ENCODE data around the gene MRPL4. TPM values are rescaled to one million over a fixed set of nuclear protein-coding genes. Genes with fewer than 3 reads are reported as not detected.
A peak's percentile ranks its signal among the peaks of the same experiment; 100 is the strongest.

The MRPL4 gene
- total and polyA plus RNA-seq, 10 of the 15 experiments (the other 5 are each of a cell fraction or from before 2014, with no cell fraction given): 0.79 to 221 (median 112) TPM

- TF ChIP-seq DPF2 (IDR thresholded peaks at IDR 0.05) (peak; percentile 100), NFXL1 (IDR thresholded peaks at IDR 0.05; ENCODE audit: borderline replicate concordance) (no peak), RFX5 (IDR thresholded peaks at IDR 0.05; ENCODE audit: low read depth, low read length) (no peak), SIN3A (IDR thresholded peaks at IDR 0.05; ENCODE audit: low read depth, low read length) (no peak; the same call in 1 of the 2 replicates), POLR2AphosphoS5 (IDR thresholded peaks at IDR 0.05; ENCODE audit: low read length) (no peak; the same call in 1 of the 2 replicates), ZBTB4 (CRISPR knock-in tag; IDR thresholded peaks at IDR 0.05) (no peak), TCF7 (IDR thresholded peaks at IDR 0.05; ENCODE audit: borderline replicate concordance) (no peak), BHLHE40 (IDR thresholded peaks at IDR 0.05; ENCODE audit: borderline replicate concordance in 1 of 2, low read depth in 2 of 2, low read length in 1 of 2) (peak; percentile 43 to 53; a peak in 1 of 4 replicates), HDAC2 (IDR thresholded peaks at IDR 0.05) (0 out of 2 replicates have a peak, but pooled peaks have one; percentile 69), BRCA1 (IDR thresholded peaks at IDR 0.05; ENCODE audit: low read depth, low read length) (no peak), BMI1 (IDR thresholded peaks at IDR 0.05; ENCODE audit: borderline replicate concordance) (peak; percentile 18; the same call in 1 of the 2 replicates), IKZF1 (conservative IDR thresholded peaks at IDR 0.05) (peak; percentile 95), ELK1 (IDR thresholded peaks at IDR 0.05; ENCODE audit: low read depth, low read length) (no peak)
- TF ChIP-seq, protein P1, sequence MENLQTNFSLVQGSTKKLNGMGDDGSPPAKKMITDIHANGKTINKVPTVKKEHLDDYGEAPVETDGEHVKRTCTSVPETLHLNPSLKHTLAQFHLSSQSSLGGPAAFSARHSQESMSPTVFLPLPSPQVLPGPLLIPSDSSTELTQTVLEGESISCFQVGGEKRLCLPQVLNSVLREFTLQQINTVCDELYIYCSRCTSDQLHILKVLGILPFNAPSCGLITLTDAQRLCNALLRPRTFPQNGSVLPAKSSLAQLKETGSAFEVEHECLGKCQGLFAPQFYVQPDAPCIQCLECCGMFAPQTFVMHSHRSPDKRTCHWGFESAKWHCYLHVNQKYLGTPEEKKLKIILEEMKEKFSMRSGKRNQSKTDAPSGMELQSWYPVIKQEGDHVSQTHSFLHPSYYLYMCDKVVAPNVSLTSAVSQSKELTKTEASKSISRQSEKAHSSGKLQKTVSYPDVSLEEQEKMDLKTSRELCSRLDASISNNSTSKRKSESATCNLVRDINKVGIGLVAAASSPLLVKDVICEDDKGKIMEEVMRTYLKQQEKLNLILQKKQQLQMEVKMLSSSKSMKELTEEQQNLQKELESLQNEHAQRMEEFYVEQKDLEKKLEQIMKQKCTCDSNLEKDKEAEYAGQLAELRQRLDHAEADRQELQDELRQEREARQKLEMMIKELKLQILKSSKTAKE (IDR thresholded peaks at IDR 0.05; ENCODE audit: low read depth, poor library complexity, severe bottlenecking): peak; percentile 72
- TF ChIP-seq, protein P2, sequence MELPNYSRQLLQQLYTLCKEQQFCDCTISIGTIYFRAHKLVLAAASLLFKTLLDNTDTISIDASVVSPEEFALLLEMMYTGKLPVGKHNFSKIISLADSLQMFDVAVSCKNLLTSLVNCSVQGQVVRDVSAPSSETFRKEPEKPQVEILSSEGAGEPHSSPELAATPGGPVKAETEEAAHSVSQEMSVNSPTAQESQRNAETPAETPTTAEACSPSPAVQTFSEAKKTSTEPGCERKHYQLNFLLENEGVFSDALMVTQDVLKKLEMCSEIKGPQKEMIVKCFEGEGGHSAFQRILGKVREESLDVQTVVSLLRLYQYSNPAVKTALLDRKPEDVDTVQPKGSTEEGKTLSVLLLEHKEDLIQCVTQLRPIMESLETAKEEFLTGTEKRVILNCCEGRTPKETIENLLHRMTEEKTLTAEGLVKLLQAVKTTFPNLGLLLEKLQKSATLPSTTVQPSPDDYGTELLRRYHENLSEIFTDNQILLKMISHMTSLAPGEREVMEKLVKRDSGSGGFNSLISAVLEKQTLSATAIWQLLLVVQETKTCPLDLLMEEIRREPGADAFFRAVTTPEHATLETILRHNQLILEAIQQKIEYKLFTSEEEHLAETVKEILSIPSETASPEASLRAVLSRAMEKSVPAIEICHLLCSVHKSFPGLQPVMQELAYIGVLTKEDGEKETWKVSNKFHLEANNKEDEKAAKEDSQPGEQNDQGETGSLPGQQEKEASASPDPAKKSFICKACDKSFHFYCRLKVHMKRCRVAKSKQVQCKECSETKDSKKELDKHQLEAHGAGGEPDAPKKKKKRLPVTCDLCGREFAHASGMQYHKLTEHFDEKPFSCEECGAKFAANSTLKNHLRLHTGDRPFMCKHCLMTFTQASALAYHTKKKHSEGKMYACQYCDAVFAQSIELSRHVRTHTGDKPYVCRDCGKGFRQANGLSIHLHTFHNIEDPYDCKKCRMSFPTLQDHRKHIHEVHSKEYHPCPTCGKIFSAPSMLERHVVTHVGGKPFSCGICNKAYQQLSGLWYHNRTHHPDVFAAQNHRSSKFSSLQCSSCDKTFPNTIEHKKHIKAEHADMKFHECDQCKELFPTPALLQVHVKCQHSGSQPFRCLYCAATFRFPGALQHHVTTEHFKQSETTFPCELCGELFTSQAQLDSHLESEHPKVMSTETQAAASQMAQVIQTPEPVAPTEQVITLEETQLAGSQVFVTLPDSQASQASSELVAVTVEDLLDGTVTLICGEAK (IDR thresholded peaks at IDR 0.05; ENCODE audit: borderline replicate concordance): no peak
These were observed 17.5 kb downstream of the MRPL4 start (continued) for GRCh38 chr19:10269333-10270179.

Measured in GM12878 (cell line).